ENCODE results near the gene SNRK.

DNA sequence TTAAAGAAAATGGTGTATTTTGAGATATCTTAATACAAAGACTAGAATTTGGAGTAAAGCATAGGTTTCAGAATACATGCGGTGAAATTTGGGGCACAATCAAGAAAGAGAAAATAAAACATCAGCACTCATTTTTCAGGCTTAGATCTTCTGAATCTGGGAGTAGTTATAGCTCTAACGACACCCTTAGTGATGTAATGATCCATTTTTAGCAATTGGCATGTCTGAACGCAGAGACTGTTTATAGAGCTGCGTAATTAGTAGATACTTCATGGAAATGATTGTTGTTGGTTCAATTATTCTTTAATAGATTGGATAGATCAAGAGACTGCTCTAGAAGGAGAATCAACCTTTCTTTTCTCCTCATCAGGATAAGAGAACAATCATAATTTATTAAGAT lies 47.5 kb upstream of the SNRK start:
- TF ChIP-seq, protein P1, sequence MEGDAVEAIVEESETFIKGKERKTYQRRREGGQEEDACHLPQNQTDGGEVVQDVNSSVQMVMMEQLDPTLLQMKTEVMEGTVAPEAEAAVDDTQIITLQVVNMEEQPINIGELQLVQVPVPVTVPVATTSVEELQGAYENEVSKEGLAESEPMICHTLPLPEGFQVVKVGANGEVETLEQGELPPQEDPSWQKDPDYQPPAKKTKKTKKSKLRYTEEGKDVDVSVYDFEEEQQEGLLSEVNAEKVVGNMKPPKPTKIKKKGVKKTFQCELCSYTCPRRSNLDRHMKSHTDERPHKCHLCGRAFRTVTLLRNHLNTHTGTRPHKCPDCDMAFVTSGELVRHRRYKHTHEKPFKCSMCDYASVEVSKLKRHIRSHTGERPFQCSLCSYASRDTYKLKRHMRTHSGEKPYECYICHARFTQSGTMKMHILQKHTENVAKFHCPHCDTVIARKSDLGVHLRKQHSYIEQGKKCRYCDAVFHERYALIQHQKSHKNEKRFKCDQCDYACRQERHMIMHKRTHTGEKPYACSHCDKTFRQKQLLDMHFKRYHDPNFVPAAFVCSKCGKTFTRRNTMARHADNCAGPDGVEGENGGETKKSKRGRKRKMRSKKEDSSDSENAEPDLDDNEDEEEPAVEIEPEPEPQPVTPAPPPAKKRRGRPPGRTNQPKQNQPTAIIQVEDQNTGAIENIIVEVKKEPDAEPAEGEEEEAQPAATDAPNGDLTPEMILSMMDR (IDR thresholded peaks at IDR 0.05): no peak
- no peak for TF ChIP-seq EZH2 (IDR thresholded peaks at IDR 0.05)

Data from neural progenitor cell (in vitro differentiated cells).